Activated naive CD8-positive, alpha-beta T cell treated with anti-CD3 and anti-CD28 coated beads, Interleukin-2, amount 50 U/mL, for 24 hours (primary cell): ENCODE measurements around the gene AHDC1.
A peak's percentile ranks its signal among the peaks of the same experiment; 100 is the strongest.
"Not testable (repeated sequence)": the region's sequence is repeated elsewhere in the genome, so short reads cannot be mapped to it uniquely, and the experiment has no call there.

Source experiments
- ATAC-seq: fragments of 150-1000 bp; cut with Tn5 transposase; one replicate; pipeline ENCODE4 v1.10.0; 2021
- DNase-seq: peaks from one replicate; pipeline ENCODE4 v3.0.0; 2021
- H3K27ac Mint-ChIP-seq: one replicate; pipeline ENCODE4 v1.8.0; 2021; ENCODE audit warnings: mild to moderate bottlenecking, mixed read lengths
- H3K27me3 Mint-ChIP-seq: one replicate; pipeline ENCODE4 v1.8.0; 2021; ENCODE audit warnings: mixed read lengths
- H3K36me3 Mint-ChIP-seq: one replicate; pipeline ENCODE4 v1.8.0; 2021; ENCODE audit warnings: low read depth, mixed read lengths
- H3K4me1 Mint-ChIP-seq: one replicate; pipeline ENCODE4 v1.8.0; 2021; ENCODE audit warnings: mixed read lengths
- H3K4me3 Mint-ChIP-seq: one replicate; pipeline ENCODE4 v1.8.0; 2021; ENCODE audit warnings: mild to moderate bottlenecking, moderate library complexity, mixed read lengths
- H3K9me3 Mint-ChIP-seq: one replicate; pipeline ENCODE4 v1.8.0; 2021; ENCODE audit warnings: mixed read lengths

Gene AHDC1

DNA sequence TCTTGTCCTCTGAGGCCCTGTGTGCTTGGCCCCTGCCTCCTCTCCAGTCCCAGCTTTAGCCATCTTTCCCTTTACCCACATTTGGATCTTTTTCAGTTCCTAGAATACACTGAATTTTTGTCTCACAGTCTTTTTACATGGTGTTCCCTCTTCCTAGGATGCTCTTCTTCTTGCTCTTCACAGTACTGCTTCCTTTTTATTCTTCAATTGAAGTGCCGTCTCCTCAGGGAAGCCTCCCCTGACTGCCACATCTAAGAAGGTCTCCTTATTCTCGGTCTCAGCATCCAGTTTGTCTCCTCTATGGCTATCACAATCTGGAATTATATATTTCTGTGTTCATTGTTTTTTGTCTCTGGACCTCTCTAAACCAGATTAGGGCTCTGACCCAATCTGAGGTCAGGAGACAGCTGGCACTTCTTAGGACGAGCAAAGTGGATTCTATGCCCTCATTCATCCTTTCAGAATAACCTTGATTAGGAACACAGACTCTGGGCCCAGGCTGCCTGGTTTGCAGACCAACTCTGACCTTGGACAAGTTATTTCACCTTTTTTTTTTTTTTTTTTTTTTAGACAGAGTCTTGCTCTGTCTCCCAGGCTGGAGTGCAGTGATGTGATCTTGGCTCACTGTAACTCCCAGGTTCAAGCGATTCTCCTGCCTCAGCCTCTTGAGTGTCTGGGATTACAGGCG lies 34.2 kb upstream of the AHDC1 start:
- H3K27ac Mint-ChIP-seq = no peak overlapping the region

DNA sequence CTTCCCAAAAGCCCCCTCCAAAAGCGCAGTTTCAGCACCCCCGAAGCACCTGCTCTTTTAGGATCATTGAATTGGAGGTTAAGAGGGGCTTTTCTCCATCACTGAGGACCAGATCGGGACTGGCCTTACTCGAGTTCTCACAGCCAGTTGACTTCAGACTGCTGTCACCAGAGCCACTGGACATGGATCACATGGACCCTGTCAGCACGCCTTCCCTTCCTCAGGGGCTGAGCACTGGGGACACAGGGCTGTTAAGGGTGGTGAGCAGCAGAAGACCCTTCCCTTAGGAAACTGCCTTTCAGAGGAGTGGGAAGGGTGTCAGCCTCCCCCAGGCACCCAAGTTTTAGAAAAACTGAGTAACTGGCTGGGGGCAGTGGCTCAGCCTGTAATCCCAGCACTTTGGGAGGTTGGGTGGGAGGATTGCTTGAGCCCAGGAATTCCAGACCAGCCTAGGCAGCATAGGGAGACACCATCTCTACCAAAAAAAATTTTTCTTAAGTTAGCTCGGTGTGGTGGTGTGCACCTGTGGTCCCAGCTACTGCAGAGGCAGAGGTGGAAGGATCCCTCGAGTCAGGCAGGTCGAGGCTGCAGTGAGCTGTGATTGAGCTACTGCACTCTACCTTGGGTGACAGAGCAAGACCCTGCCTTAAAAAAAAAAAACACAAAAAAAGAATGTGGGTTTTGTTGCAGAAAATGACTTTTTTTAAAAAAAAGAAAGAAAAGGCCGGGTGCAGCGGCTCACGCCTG lies 31.6 kb upstream of the AHDC1 start:
- Mint-ChIP-seq H3K4me1 (peaks cover 74% of the 10 kb centered on the region), H3K9me3 (no peaks in the 10 kb centered on the region), H3K27me3 (peaks cover 3% of the 10 kb centered on the region), H3K4me3 (peak overlapping the region; percentile 21), H3K36me3 (peaks cover 2% of the 10 kb centered on the region), H3K27ac (no peak overlapping the region)
- DNase-seq (no peak), ATAC-seq (no peak)

More for the DNA sequence above, 34.2 kb upstream of the AHDC1 start:
- ATAC-seq (no peak), DNase-seq (no peak)
- Mint-ChIP-seq H3K4me3 (no peak overlapping the region), H3K27me3 (no peaks in the 10 kb centered on the region), H3K36me3 (no peaks in the 10 kb centered on the region), H3K9me3 (no peaks in the 10 kb centered on the region), H3K4me1 (peaks cover 48% of the 10 kb centered on the region)

DNA sequence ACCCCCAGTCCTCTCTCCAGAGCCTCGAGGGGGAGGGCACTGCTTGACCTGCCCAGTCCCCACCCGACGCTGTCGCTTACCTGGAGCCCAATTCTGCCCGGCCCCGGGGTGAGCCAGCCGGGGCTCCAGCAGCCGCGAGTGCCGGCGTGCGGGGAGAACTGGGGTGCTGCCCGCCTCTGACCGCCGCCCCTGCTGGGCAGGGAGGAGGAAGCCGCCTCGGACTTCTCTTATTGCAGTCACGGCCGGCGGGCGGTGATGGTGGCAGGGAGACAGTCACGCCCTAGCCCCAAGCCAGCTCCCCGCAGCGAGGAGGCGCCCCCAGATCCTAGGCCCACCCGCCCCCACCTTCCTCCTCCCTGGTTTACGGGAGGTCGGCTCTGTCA lies 31.0 kb upstream of the AHDC1 start, which contains the start of gene FGR:
TSS of gene FGR (minus strand) at position 201 of the 383 bp plus-strand sequence. CDS start 11,269 bp downstream, outside the sequence.
- H3K27ac Mint-ChIP-seq = no peak within 1 kb of the TSS
- H3K36me3 Mint-ChIP-seq = peaks cover 2% of the 10 kb centered on the region
- peak within 1 kb of the TSS; percentile 53 for H3K4me3 Mint-ChIP-seq
- no peak for ATAC-seq
- peaks cover 3% of the 10 kb centered on the region for H3K27me3 Mint-ChIP-seq
- H3K9me3 Mint-ChIP-seq = no peaks in the 10 kb centered on the region
- peaks cover 76% of the 10 kb centered on the region for H3K4me1 Mint-ChIP-seq
- DNase-seq = no peak

DNA sequence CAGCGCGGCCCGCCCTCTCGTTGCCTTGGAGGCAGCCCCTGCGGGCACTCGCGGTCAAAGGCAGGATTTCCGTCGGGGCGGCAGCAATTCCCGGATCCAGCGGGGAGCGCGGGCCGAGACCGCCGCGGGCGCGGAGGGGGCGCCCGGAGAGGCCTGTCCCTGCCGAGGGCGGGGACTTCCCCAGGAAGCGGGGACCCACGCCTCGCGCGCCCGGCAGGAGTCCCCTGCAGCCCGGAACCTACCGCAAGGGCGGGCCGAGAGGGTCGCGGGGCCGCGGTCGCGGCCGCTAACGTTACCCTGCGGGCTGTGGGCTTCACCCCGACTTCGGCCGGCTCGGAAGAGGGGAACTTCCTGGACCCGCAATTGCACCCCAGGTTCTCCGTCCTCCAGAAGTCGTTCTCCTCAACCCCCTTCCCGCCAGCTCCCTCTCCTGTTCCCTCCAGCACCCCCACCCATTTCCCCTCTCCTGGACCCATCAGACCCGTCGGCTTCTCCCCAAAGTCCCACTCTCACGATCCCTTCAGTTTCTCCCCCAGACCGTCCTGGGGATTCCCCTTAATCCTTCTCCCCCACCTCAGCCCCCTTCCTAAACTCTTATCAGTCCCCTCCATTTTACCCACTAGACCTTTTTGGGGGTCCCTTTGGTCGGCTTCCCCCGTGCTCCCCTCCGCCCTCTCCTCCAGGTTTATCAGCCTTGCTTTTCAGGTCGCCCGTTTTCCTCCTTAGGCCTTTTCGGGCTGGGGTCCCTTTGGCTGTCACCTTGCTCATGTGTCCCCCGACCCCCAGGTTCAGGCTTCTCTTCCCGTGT lies 30.4 kb upstream of the AHDC1 start:
- Mint-ChIP-seq H3K27me3 (peaks cover 3% of the 10 kb centered on the region), H3K4me3 (peak overlapping the region; percentile 53), H3K4me1 (peaks cover 80% of the 10 kb centered on the region), H3K9me3 (no peaks in the 10 kb centered on the region), H3K27ac (no peak overlapping the region), H3K36me3 (peaks cover 2% of the 10 kb centered on the region)
- peak; percentile 54 for DNase-seq
- no peak for ATAC-seq

DNA sequence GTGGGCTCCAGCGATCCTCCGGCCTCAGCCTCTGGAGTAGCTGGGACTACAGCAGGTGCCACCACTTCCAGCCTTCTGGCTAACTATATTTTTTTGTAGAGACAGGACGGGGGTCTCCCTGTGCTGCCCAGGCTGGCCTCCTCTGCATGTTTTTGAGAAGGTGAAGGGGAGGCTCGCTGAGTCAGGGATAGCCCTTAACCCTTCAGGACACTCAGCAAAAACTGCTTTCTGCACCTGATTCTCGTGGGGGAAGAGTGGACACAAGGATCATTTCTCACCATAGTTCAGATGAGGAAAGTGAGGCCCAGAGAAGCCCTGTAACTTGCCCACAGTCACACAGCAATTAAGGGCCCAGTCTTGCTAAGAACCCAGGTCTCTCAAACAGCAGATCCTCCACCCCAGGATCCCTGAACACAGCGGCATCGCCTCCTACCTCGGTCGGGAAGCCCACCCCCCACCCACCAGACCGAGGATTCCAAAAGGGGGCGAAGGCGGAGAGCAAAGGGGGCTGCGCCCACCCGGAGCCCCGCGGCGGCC lies 29.8 kb upstream of the AHDC1 start:
- ATAC-seq (no peak), DNase-seq (no peak)
- Mint-ChIP-seq H3K4me1 (peaks cover 83% of the 10 kb centered on the region), H3K9me3 (no peaks in the 10 kb centered on the region), H3K4me3 (peak overlapping the region; percentile 49), H3K27me3 (peaks cover 8% of the 10 kb centered on the region), H3K36me3 (peaks cover 2% of the 10 kb centered on the region), H3K27ac (peak overlapping the region; percentile 43)

DNA sequence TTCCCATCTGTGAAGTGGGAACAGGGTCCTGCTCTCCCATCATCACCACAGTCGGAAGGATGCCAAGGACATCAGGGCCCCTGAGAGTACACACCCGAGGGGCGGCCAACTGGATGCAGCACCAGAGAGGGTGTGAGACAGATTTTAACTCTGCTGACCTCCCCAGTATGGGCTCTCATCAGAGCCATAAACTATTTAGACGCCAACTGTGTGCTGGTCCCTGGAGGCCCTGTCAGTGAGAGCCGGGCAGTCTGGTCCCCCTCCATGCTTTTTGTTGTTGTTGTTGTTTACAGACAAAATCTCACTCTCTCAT lies 29.3 kb upstream of the AHDC1 start:
- Mint-ChIP-seq H3K4me3 (peak overlapping the region; percentile 69), H3K4me1 (peaks cover 85% of the 10 kb centered on the region), H3K9me3 (no peaks in the 10 kb centered on the region), H3K27ac (peak overlapping the region; percentile 43), H3K36me3 (peaks cover 2% of the 10 kb centered on the region), H3K27me3 (peaks cover 8% of the 10 kb centered on the region)
- ATAC-seq (no peak), DNase-seq (no peak)

DNA sequence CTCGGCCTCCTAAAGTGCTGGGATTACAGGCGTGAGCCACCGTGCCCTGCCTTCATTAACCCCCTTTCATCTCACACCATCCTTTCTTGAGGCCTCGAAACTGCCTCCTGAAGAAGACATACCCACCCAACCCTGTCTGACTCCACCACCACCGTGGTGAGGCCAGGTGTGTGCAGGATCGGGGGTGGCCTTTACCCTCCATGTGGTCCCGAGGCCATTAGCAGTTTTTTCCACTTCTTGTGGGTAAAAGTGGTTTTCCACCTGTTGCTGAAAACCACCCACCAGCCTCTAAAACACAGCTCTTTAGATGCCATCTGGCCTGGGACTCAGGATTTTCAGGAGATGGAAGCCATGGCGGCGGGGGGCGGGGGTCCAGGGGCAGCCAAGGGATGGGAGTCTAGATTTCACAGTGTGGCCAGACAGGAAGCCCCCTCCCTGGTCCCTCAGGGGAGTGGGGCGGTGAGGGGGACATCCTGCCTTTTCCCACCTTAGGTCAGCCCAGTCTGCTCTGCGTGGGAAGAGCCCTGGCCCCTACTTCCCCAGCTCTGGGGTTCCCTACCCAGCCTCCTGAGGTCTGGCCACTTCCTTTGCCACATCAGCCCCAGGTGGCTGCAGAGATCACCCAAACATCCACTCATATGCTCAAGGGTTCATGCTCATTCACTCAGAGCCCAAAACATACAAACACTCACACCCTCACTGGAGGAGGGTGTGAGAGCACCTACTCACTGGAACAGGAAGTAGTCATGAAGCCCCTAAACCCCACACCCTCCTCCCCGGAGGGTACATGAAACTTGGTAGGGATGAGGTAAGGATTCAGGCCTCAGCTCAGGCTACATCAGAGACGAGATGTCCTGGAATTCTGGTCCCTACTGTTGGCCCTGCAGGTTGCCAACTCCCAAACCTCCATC lies 28.7 kb upstream of the AHDC1 start:
- DNase-seq = peak; percentile 78
- ATAC-seq = peak; percentile 78
- no peaks in the 10 kb centered on the region for H3K9me3 Mint-ChIP-seq
- H3K27me3 Mint-ChIP-seq = peaks cover 8% of the 10 kb centered on the region
- H3K4me1 Mint-ChIP-seq = peaks cover 79% of the 10 kb centered on the region
- H3K27ac Mint-ChIP-seq = peak overlapping the region; percentile 95
- H3K4me3 Mint-ChIP-seq = peak overlapping the region; percentile 69
- H3K36me3 Mint-ChIP-seq = peaks cover 2% of the 10 kb centered on the region

DNA sequence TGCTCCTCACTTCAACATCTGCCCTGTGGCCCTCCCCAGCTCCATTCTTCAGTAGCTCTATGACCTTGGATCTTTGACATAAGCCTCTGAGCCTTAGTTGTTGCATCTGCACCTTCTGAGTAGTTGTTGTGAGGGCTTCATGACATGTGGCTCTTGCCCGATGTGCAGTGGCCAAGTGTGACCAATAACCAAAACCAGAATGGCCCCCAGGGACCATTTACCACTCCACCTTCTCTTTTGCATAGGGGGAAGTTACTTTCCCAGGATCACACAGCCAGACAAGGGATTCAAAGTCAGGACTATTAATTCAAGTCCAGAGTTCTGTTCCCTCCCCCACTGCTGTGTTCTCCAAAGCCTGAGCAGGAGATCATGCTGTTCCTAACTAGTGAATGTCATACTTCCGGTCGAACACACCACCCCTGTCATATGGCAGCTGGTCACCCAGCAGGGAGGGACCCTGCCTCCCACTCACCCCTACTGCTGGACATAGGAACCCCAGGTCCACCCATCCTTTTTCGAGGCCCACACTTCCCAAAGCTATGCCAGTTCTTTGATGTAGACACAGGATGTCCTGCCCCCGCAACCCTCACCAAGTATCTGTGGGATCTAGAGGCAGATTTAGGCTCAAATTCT lies 27.0 kb upstream of the AHDC1 start:
- Mint-ChIP-seq H3K27me3 (peaks cover 8% of the 10 kb centered on the region), H3K9me3 (no peaks in the 10 kb centered on the region), H3K4me3 (peak overlapping the region; percentile 22), H3K36me3 (peaks cover 2% of the 10 kb centered on the region), H3K27ac (peak overlapping the region; percentile 95), H3K4me1 (peaks cover 72% of the 10 kb centered on the region)
- DNase-seq (no peak), ATAC-seq (no peak)

DNA sequence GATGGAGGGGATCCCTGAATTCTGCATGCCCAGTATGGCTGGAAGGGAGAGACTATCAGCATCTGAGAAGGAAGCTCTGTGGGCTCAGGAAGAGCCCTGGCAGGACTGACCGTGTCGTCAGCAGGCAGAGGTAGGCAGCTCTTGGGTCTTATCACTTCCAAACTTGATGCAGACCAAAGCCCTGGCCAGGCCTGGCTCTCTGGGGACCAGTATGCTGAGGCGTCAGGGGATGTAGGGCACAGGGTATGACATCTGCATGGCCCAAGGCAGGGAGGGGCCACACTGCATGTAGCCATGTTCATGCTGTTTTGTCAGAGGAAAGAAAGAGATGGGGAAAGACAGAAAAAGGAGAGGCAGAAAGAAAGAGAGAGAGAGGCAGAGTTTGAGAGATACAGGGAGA lies 24.8 kb upstream of the AHDC1 start:
- peaks cover 8% of the 10 kb centered on the region for H3K27me3 Mint-ChIP-seq
- peaks cover 60% of the 10 kb centered on the region for H3K4me1 Mint-ChIP-seq
- no peak overlapping the region for H3K4me3 Mint-ChIP-seq
- H3K27ac Mint-ChIP-seq = no peak overlapping the region
- peaks cover 2% of the 10 kb centered on the region for H3K36me3 Mint-ChIP-seq
- H3K9me3 Mint-ChIP-seq = no peaks in the 10 kb centered on the region
- DNase-seq (no peak), ATAC-seq (no peak)

DNA sequence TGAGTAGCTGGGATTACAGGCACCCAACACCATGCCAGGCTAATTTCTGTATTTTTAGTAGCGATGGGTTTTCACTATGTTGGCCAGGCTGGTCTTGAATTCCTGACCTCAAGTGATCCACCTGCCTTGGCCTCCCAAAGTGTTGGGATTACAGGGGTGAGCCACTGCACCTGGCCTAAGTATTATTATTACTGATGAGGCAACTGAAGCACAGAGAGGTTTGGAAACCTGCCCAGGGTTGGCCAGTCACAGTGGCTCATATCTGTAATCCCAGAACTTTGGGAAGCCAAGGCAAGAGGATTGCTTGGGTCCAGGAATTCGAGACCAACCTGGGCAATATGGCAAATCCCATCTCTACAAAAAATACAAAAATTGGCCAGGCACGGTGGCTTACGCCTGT lies 23.8 kb upstream of the AHDC1 start:
- H3K4me3 Mint-ChIP-seq, H3K27me3 Mint-ChIP-seq, H3K27ac Mint-ChIP-seq, H3K9me3 Mint-ChIP-seq, H3K36me3 Mint-ChIP-seq, ATAC-seq, DNase-seq: not testable (repeated sequence)
- peaks cover 50% of the 10 kb centered on the region for H3K4me1 Mint-ChIP-seq

DNA sequence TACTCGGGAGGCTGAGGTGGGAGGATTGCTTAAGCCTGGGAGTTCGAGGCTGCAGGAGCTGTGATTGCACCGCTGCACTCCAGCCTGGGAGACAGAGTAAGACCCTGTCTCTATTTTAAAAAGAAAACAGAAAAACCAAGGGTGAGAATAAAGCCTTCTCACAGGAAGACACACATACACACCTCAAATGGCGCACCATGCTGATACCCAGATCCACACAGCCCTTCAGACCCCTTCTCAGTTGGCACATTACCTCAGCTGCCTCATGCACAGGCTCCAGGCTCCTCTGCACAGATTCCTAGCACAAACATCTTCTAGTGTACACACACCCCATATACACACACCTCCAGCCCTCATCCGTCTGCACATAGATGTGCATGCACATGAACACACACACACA lies 23.1 kb upstream of the AHDC1 start:
- ATAC-seq = no peak
- Mint-ChIP-seq H3K4me1 (peaks cover 45% of the 10 kb centered on the region), H3K9me3 (no peaks in the 10 kb centered on the region), H3K27ac (no peak overlapping the region), H3K27me3 (peaks cover 5% of the 10 kb centered on the region), H3K36me3 (no peaks in the 10 kb centered on the region), H3K4me3 (no peak overlapping the region)
- no peak for DNase-seq

DNA sequence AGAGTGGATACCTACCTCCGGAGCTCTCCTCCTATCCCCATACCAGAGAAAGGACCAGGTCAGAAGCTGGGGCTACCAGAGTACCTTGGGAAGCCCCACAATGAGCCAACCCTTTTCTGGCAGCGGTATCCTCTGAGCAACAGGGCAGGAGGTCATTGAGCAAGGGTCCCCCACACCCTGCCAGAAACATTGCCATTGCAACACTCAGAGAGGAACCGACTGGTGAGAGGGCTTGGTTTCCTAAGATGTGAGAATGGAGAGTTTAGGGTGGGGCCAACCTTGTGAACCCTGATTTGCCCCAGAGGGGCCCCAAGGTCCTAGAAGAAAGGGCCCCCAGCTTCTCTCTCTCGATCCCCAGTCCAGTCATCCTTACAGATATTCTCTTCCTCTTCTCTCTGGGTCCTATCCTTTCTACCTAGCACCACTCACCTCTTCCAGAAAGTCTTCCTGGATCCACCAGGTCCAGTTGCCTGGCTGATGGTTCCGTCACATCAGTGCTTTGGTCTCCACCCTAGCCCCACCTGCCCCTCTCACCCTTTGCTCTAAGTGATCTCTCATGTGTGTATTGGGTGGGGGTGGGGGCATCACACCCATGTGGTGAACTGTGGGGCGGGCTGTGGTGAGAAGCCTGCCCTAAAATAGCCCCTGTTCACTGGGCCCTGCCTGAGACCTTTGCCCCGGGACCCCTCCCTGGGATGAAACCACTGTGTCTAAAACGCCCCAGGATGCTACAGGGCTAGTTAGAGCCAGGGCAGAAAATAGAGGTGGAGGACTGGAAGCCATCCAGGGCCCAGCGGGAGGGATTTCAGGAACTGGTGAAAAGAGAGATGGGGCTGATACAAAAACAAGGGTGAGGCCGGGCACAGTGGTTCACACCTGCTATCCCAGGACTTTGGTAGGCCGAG lies 22.3 kb upstream of the AHDC1 start:
- no peaks in the 10 kb centered on the region for H3K36me3 Mint-ChIP-seq
- DNase-seq (no peak), ATAC-seq (no peak)
- no peaks in the 10 kb centered on the region for H3K9me3 Mint-ChIP-seq
- H3K4me3 Mint-ChIP-seq = peak overlapping the region; percentile 58
- peak overlapping the region; percentile 37 for H3K27ac Mint-ChIP-seq
- peaks cover 38% of the 10 kb centered on the region for H3K4me1 Mint-ChIP-seq
- H3K27me3 Mint-ChIP-seq = peaks cover 5% of the 10 kb centered on the region
